DOHH2 (cell line): ENCODE data around the gene RRP15.

ENCODE experiments used
- CTCF ChIP-seq: fragments of 200-600 bp; sonication (generic); IDR thresholded peaks from one replicate; pipeline ENCODE4 v1.5.1; 2014; ENCODE audit warnings: antibody characterized with exemption, mild to moderate bottlenecking, low read depth, low read length; ENCODE audit not compliant: poor library complexity, severe bottlenecking
- EZH2phosphoT487 ChIP-seq: fragments of 200-600 bp; sonication (generic); IDR thresholded peaks from 2 replicates; pipeline ENCODE4 v1.6.1; 2017; ENCODE audit warnings: borderline replicate concordance, mild to moderate bottlenecking, antibody characterized with exemption, low read length, moderate library complexity, mixed read lengths

GRCh38 chr1:218367118-218367517, 82.0 kb downstream of the RRP15 start:
- TF ChIP-seq EZH2phosphoT487 (no peak), CTCF (no peak)
